Heart left ventricle (tissue), 13 donors: ENCODE measurements around the gene IL17D.

ENCODE experiments used
- CTCF ChIP-seq, 12 donors: fragments of 200-600 bp; sonication (generic) in 4 of 12; IDR thresholded peaks; one replicate each; pipeline versions ENCODE4 v1.5.0 to v1.8.0; 2018 to 2022; ENCODE audit warnings: antibody characterized with exemption in 12 of 12, mild to moderate bottlenecking in 5 of 12
- POLR2A ChIP-seq, 2 donors: fragments of 450-650 bp; IDR thresholded peaks; one replicate each; pipeline ENCODE4 v1.6.1; 2017; ENCODE audit warnings: antibody characterized with exemption in 2 of 2, mild to moderate bottlenecking in 2 of 2, moderate library complexity in 2 of 2
- donor health status: ischemic (EF 13 %, LVEDD 7.1; RV severe dilation, severe dysfunction).
- donor health status: DM: no; HTN: yes; CAD: no.
- donor health status: DM: no; HTN: no; CAD: no.
- donor health status: ischemic (EF 25% LVEDD 6.9; RV normal size, moderate dysfunction).
- donor health status: ischemic (EF 25% LVEDD 5.7; RV mildly dilated, moderate dysfunction).
- donor health status: ischemic (EF 35%, LVEDD 5.7; RV mildly dilated, moderate dysfunction).
- donor health status: nonischemic (EF 11% LVEDD 7.7; RV severe dilation, severe dysfunction).
- donor health status: DM: yes; HTN: yes; CAD: no.
- donor health status: PGD.
- donor health status: ischemic (EF 29% LVEDD 5.4; RV normal size, mild dysfunction).
- donor health status: nonischemic (EF 23%, LVEDD 6.1; RV moderate dilation, normal function).

GRCh38 chr13:20669162-20669561 is 34.3 kb upstream of the IL17D start:
- no peak for TF ChIP-seq POLR2A (IDR thresholded peaks at IDR 0.05)
- no peak for TF ChIP-seq CTCF (IDR thresholded peaks at IDR 0.05)
